T-helper 2 cell treated with Interferon-gamma antibody and Interleukin-4, amounts not matched to agents 5 μg/mL and 100 μg/mL, for 36 hours (primary cell): ENCODE results near the gene UPB1.
"Not testable (repeated sequence)": the region's sequence is repeated elsewhere in the genome, so short reads cannot be mapped to it uniquely, and the experiment has no call there.

Experiments used
- DNase-seq: peaks from one replicate; pipeline ENCODE4 v3.0.0; 2021; ENCODE audit warnings: low spot score
- H3K27ac Mint-ChIP-seq: one replicate; pipeline ENCODE4 v1.8.0; 2021; ENCODE audit warnings: mild to moderate bottlenecking, mixed read lengths
- H3K27me3 Mint-ChIP-seq: one replicate; pipeline ENCODE4 v1.8.0; 2021; ENCODE audit warnings: low read depth, mixed read lengths
- H3K36me3 Mint-ChIP-seq: one replicate; pipeline ENCODE4 v1.8.0; 2021; ENCODE audit warnings: low read depth, mixed read lengths
- H3K4me1 Mint-ChIP-seq: one replicate; pipeline ENCODE4 v1.8.0; 2021; ENCODE audit warnings: low read depth, mixed read lengths
- H3K4me3 Mint-ChIP-seq: one replicate; pipeline ENCODE4 v1.8.0; 2022; ENCODE audit warnings: mild to moderate bottlenecking, moderate library complexity, mixed read lengths
- H3K9me3 Mint-ChIP-seq: one replicate; pipeline ENCODE4 v1.8.0; 2021; ENCODE audit warnings: mixed read lengths

UPB1 gene

GRCh38 chr22:24518771-24519485 is 23.8 kb downstream of the UPB1 start:
- no peaks in the 10 kb centered on the region for H3K36me3 Mint-ChIP-seq
- H3K9me3 Mint-ChIP-seq: no peaks in the 10 kb centered on the region
- no peak overlapping the region for H3K4me3 Mint-ChIP-seq
- peaks cover 7% of the 10 kb centered on the region for H3K27me3 Mint-ChIP-seq
- H3K27ac Mint-ChIP-seq: no peak overlapping the region
- peaks cover 9% of the 10 kb centered on the region for H3K4me1 Mint-ChIP-seq
- DNase-seq: no peak

GRCh38 chr22:24519496-24519895 is 24.4 kb downstream of the UPB1 start:
- Mint-ChIP-seq H3K27ac (no peak overlapping the region), H3K9me3 (no peaks in the 10 kb centered on the region), H3K4me3 (no peak overlapping the region), H3K4me1 (peaks cover 9% of the 10 kb centered on the region), H3K36me3 (no peaks in the 10 kb centered on the region), H3K27me3 (peaks cover 7% of the 10 kb centered on the region)
- no peak for DNase-seq

DNA sequence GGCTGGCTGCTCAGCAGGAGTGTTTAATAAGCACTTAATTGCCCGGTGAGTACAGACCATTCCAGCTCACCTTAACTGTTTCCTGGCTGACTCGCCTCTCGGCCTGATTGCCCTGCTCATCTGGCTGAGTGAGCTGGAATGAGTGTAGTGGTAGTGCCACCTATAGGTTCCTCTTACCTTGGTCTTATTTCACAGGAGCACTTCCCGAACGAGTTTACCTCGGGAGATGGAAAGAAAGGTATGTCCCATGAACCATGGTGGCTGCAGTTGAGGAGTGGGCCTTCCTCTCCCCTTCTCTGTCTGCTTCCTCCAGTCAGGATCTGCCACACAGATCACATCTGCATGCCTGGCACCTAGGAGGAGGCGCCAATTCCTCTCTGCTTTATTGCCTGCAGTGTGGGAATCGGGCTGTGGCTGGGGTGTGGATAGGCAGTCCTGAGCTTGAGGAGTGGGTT is 26.7 kb downstream of the UPB1 start:
- Mint-ChIP-seq H3K4me3 (no peak overlapping the region), H3K36me3 (no peaks in the 10 kb centered on the region), H3K9me3 (no peaks in the 10 kb centered on the region), H3K27ac (no peak overlapping the region), H3K27me3 (peaks cover 3% of the 10 kb centered on the region), H3K4me1 (peaks cover 14% of the 10 kb centered on the region)
- peak; percentile 39 for DNase-seq

- H3K9me3 Mint-ChIP-seq: no peaks in the 10 kb centered on the region
- H3K4me3 Mint-ChIP-seq: no peak overlapping the region
- H3K4me1 Mint-ChIP-seq: peaks cover 12% of the 10 kb centered on the region
- H3K36me3 Mint-ChIP-seq: no peaks in the 10 kb centered on the region
- H3K27me3 Mint-ChIP-seq: peaks cover 3% of the 10 kb centered on the region
- no peak for DNase-seq
- no peak overlapping the region for H3K27ac Mint-ChIP-seq
Measured at GRCh38 chr22:24523873-24524272, 28.7 kb downstream of the UPB1 start.

DNA sequence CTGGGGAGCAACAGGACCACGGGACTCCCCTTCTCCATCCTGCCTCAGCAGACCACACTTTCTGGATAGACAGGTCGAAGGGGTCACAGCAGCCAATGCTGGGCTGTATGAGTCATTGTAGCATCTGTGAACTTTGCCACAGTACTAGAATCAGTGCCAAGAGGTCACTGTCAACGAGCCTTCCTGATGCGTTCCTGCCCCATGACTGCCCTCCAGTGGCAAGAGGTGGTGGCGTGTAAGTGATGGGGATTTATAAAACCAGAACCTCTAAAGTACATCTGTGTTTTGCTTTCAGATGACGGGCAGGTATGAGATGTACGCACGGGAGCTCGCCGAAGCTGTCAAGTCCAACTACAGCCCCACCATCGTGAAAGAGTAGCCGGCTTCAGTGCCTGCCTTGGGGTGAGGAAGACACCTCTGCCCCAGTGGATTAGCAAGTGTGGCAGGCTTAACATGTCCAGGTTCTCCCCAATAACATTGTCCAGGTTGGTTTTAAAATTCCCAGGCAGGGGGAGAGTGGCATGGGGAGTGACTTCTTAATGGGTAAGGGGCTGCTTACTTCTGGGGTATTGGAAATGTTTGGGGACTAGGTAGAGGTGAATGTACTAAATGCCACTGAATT is 30.4 kb downstream of the UPB1 start:
- H3K27me3 Mint-ChIP-seq: peaks cover 6% of the 10 kb centered on the region
- H3K36me3 Mint-ChIP-seq: no peaks in the 10 kb centered on the region
- peak; percentile 79 for DNase-seq
- H3K27ac Mint-ChIP-seq: no peak overlapping the region
- H3K4me3 Mint-ChIP-seq: no peak overlapping the region
- peaks cover 12% of the 10 kb centered on the region for H3K4me1 Mint-ChIP-seq
- no peaks in the 10 kb centered on the region for H3K9me3 Mint-ChIP-seq

DNA sequence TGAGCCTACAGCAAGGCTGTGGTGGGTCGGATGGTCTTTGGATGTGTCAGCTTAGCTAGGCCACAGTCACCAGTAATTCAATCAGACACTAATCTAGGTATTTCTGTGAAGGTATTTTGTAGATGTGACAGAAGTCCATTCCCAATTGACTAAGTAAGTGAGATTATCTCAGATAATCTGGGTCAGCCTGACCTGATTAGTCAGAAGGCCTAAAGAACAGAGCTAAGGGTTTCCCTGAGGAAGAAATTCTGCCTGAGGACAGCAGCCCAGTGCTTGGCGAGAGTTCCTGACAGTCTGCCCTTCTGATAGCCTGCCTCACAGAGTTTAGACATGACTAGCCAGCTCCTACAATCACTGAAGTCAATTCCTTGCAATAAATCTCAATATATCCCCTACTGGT is 31.1 kb downstream of the UPB1 start:
- H3K4me3 Mint-ChIP-seq: no peak overlapping the region
- H3K4me1 Mint-ChIP-seq: peaks cover 12% of the 10 kb centered on the region
- no peak overlapping the region for H3K27ac Mint-ChIP-seq
- no peaks in the 10 kb centered on the region for H3K36me3 Mint-ChIP-seq
- no peaks in the 10 kb centered on the region for H3K9me3 Mint-ChIP-seq
- no peak for DNase-seq
- peaks cover 5% of the 10 kb centered on the region for H3K27me3 Mint-ChIP-seq

DNA sequence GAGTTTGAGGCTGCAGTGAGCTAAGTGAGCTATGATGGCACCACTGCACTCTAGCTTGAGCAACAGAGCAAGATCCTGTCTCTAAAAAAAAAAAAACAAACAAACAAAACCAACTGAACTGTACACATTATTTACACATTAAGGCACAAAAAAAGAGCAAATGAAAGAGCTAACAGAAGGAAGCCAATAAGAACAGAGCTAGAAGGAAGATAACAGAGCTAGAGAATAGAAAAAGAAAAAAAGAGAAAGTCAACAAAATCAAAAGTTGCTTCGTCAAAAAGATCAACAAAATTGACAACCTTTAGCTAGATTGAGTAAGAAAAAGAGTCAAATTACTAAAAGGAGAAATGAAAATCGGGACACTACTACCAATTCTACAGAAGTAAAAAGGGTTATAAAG is 34.8 kb downstream of the UPB1 start:
- H3K27ac Mint-ChIP-seq: no peak overlapping the region
- peaks cover 7% of the 10 kb centered on the region for H3K4me1 Mint-ChIP-seq
- no peak for DNase-seq
- peaks cover 3% of the 10 kb centered on the region for H3K27me3 Mint-ChIP-seq
- H3K36me3 Mint-ChIP-seq: no peaks in the 10 kb centered on the region
- H3K9me3 Mint-ChIP-seq: no peaks in the 10 kb centered on the region
- H3K4me3 Mint-ChIP-seq: no peak overlapping the region

- not testable (repeated sequence) for H3K36me3 Mint-ChIP-seq, H3K4me1 Mint-ChIP-seq, H3K9me3 Mint-ChIP-seq, H3K27me3 Mint-ChIP-seq, H3K27ac Mint-ChIP-seq, H3K4me3 Mint-ChIP-seq, DNase-seq
Measured at GRCh38 chr22:24530968-24531367, 35.8 kb downstream of the UPB1 start.

DNA sequence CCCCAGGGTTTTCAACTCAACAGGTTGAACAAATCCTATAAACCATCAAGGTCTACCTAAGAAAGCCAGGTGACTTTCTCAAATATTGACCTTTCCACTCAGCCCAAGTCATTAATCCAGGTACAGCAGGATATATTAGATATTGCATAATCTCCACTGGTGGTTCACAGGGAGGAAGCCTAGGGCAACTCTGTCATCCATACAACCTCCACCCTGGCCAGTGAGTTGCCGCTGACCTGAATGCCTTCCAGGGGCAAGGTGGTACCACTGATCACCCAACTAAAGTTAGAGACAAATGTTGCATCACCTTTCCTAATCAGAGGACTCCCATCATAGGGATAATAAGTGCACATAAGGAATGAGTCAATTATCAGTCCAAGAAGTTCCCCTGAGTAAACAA is 36.9 kb downstream of the UPB1 start:
- no peak for DNase-seq
- Mint-ChIP-seq H3K36me3 (no peaks in the 10 kb centered on the region), H3K27me3 (peaks cover 3% of the 10 kb centered on the region), H3K27ac (no peak overlapping the region), H3K9me3 (no peaks in the 10 kb centered on the region), H3K4me1 (no peaks in the 10 kb centered on the region), H3K4me3 (no peak overlapping the region)

DNA sequence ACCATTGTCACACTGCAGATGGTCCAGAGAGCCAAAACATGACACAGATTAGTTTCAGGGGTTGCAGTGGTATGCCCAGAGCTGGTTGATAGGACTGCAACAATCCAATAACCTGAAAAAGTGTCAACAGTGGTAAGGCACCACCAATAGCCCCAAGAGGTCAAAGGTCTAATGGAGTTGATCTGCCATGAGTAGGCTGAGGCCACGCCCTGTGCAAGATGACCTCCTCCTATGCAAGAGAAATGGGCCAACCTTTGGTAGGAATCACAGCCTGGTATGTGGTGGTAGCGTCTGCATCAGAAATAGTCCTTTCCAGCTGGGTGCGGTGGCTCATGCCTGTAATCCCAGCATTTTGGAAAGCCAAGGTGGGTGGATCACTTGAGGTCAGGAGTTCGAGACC is 40.2 kb downstream of the UPB1 start:
- H3K27ac Mint-ChIP-seq: no peak overlapping the region
- no peaks in the 10 kb centered on the region for H3K4me1 Mint-ChIP-seq
- H3K4me3 Mint-ChIP-seq: no peak overlapping the region
- no peak for DNase-seq
- peaks cover 5% of the 10 kb centered on the region for H3K36me3 Mint-ChIP-seq
- no peaks in the 10 kb centered on the region for H3K9me3 Mint-ChIP-seq
- H3K27me3 Mint-ChIP-seq: no peaks in the 10 kb centered on the region

GRCh38 chr22:24536089-24536488 is 41.0 kb downstream of the UPB1 start:
- no peaks in the 10 kb centered on the region for H3K4me1 Mint-ChIP-seq
- peaks cover 12% of the 10 kb centered on the region for H3K36me3 Mint-ChIP-seq
- H3K27ac Mint-ChIP-seq: no peak overlapping the region
- no peak for DNase-seq
- H3K4me3 Mint-ChIP-seq: no peak overlapping the region
- no peaks in the 10 kb centered on the region for H3K27me3 Mint-ChIP-seq
- H3K9me3 Mint-ChIP-seq: no peaks in the 10 kb centered on the region

DNA sequence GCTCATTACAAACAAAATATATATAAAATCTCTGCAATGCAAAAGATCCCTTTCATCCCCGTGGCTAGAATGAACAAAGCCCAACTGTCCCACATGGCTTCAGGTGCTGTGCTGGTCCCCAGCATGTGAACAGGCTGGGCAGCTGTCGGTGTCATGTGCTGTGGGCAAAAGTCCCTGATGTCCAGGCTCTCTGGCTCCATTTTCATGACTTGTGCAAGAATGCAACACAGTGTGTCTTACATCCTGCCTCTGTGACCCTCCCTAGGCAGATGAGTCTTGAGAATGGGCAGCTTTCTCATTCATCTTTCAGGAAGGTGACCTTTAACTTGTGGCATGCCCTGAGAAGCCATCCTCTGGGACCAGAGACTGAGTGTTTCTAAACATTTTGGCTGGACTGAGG is 45.3 kb downstream of the UPB1 start:
- no peak for DNase-seq
- no peak overlapping the region for H3K4me3 Mint-ChIP-seq

GRCh38 chr22:24541681-24542515 is 46.8 kb downstream of the UPB1 start:
- Mint-ChIP-seq H3K4me3 (no peak overlapping the region), H3K27me3 (no peaks in the 10 kb centered on the region), H3K27ac (no peak overlapping the region), H3K36me3 (peaks cover 34% of the 10 kb centered on the region), H3K9me3 (no peaks in the 10 kb centered on the region), H3K4me1 (no peaks in the 10 kb centered on the region)
- no peak for DNase-seq

More for the DNA sequence above, 45.3 kb downstream of the UPB1 start:
- Mint-ChIP-seq H3K4me1 (no peaks in the 10 kb centered on the region), H3K27me3 (no peaks in the 10 kb centered on the region), H3K9me3 (no peaks in the 10 kb centered on the region), H3K36me3 (peaks cover 26% of the 10 kb centered on the region), H3K27ac (no peak overlapping the region)

DNA sequence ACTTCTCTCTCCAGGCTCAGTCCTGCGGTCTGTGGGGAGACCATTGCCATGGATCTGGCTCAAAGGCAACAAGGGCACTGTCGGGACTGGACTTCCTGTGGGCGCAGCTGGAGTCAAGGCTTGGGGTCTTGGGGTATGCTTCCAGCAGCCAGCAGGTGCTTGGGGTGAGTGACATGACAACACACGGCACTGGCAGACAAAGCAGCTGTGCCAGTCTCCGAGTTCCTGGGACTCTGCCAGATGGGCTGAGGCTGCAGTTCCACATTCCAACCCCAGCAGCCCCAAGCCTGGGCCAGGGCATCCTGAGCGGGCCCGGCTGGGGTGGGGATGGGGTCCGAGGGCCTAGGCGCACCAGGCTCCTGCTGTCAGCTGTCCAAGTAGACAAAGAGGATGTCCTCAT is 47.5 kb downstream of the UPB1 start:
- H3K4me1 Mint-ChIP-seq: no peaks in the 10 kb centered on the region
- no peaks in the 10 kb centered on the region for H3K27me3 Mint-ChIP-seq
- no peak overlapping the region for H3K4me3 Mint-ChIP-seq
- peaks cover 39% of the 10 kb centered on the region for H3K36me3 Mint-ChIP-seq
- DNase-seq: no peak
- H3K9me3 Mint-ChIP-seq: no peaks in the 10 kb centered on the region
- H3K27ac Mint-ChIP-seq: no peak overlapping the region
